Stimulated activated CD4-positive, alpha-beta T cell treated with anti-CD3 and anti-CD28 coated beads, Interleukin-2, amount 100 ng/mL, for 48 hours (primary cell): ENCODE measurements around the gene NCOA1.
"Not testable (repeated sequence)": the region's sequence is repeated elsewhere in the genome, so short reads cannot be mapped to it uniquely, and the experiment has no call there.

Experiments
- DNase-seq, 2 donors: peaks; one replicate each; pipeline ENCODE4 v3.0.0-alpha.2; 2020

The NCOA1 gene

DNA sequence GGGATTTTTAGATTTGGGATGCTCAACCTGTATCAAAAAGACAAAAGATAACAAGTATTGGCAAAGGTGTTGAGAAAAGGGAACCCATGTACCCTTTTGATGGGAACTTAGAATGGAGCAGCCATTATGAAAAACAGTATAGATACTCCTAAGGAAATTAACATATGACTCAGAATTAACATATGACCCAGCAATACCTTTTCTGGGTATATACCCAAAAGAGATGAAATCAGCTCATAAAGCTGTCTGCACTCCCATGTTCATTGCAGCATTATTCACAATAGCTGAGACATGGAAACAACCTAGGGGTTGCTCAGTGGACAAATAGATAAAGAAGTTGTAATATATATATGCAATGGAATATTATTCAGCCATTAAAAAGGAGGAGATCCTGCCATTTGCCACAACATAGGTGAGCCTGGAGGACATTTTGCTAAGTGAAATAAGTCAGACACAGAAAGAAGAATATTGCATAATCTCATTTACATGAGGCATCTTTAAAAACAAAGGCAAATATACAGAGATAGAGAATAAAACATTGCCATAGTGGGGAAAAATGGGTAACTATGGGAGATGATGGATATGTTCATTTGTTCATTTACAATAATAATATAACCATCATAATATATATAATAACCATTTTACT, 160.1 kb downstream of the NCOA1 start:
- DNase-seq = no peak

DNA sequence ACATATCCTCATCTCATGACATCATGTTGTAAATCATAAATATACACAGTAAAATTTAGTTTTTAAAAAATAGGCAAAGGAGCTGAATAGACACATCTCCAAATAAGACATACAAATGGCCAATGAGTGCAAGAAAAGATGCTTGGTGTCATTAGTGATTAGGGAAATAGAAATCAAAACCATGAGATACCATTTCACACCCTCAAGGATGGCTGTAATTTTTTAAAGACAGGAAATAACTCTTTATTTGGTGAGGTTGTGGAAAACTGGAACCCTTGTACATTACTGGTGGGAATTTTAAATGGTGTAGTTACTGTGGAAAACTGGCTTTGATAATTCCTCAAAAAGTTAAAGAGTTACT, 160.6 kb downstream of the NCOA1 start:
- DNase-seq = no peak

DNA sequence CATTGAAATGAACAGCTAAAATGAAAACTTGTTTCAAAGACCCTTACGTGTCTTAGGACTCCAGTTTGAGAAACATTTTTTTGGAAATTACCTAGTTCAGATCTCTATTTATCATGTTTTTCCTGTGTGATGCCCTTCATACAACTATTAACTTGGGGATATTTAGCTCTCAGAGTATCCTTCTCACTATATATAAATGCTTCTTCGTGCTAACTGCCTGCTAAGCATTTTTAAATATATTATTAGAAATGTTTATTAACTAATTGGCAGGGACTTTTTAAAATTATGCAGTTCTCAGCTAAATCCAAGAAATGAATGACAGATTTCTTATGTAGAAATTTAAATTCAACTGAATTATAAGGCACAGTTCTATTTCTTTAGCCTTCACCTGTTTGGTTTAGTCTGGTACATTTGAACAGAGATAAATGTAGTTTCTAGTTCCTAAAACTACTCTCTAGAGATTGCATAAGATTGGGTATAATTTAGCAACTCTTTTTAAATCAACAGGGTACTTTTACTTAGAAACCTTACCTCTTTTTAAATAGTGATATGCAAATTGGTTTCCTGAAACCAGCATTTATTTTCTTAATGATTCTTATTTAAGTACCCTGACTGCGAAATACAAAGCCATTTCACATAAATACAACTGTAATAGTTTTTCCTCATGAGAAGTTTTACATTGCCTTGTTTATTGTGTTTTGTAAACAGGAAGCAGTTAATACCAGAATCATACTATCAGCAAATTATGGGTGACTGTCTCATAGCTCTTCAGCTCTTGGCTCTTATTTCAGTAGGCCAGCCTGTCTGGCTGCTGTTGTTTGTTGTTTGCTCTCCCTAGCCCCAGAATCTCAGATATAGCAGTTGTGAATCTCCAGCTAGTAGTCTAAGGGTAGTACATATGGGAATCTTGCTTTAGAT, 161.5 kb downstream of the NCOA1 start:
- DNase-seq = no peak

- no peak for DNase-seq
Observed at GRCh38 chr2:24657818-24658217, 166.8 kb downstream of the NCOA1 start.

DNA sequence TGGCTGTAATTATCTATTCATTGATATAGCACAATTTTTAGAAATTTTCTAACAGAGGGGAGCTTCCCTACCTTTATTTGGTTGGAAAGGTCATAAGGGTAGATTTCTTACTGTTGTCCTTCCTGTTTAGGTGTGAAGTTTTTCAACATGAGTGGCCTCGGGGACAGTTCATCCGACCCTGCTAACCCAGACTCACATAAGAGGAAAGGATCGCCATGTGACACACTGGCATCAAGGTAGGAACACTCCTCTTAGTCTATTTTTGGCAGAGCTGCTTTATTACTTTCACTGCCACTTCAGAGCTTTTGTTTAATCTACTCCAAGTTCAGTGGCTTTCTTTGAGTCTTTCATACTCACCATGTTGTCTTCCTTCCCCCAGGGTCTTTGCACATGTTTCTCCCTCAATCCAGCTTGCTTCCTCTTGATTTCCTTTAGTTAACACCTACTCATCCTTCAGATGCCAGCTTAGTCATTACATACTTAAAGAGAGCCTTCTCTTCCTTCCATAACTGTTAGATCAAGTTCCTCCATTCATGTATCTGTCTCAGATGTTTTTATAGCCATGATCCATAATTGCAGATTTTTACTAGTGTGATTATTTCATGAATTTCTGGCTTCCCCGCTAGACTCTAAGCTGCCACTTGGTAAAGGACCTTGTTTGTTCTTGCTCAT, 167.6 kb downstream of the NCOA1 start:
- no peak for DNase-seq

- DNase-seq = no peak
Observed at GRCh38 chr2:24659862-24660261, 168.8 kb downstream of the NCOA1 start.

DNA sequence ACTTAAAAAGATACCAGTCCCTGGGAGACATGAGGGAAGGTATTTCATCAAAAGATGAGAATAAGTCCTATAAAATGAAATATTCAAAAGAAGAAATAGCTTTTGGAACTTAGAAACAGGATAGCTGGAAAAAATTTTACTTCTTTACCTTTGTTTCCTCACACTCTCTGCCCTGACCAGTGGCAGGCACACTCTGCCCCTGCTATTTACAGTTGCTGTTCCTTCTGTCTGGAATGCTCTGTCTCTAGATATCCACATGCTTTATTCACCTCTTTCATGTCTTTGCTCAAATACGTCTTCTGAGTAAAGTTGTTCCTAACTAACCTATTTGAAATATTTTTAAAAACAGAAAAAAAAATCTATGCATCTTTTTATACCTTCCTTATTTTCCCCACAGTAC, 176.5 kb downstream of the NCOA1 start:
- DNase-seq = no peak

GRCh38 chr2:24671230-24671629, 180.2 kb downstream of the NCOA1 start:
- DNase-seq = no peak

DNA sequence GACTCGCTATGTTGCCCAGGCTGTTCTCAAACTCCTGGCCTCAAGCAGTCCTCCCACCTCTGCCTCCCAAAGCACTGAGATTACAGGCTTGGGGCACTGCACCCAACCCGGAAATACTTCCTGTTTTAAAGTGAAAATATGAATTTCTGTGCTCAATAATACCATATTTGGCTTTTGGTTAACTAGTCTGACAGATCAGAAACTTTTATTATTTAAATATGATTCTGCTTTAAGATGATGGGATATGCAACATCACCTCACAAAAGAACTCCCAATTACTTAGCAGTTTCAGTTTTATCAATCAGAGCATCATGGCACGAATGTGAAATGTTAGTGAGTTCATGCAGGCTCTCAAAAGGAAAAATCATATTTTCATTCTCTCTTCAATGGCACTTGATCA, 181.5 kb downstream of the NCOA1 start:
- peak in 1 of 2 donors; percentile 3 for DNase-seq

DNA sequence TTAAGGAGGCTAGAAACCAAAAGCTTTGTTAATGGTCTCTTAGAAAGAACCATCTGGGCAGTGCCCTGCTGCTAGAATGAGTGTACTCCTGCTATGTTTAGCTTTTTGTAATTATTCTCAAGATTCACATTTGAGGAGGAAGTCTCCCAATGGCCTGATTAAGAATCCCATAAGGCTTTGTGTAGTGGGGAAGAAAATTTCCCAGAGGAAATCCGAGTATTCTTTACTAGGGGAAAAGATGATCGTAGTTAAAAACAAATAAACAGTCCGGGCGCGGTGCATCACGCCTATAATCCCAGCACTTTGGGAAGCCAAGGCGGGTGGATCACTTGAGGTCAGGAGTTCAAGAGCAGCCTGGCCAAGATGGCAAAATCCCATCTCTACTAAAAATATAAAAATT, 184.3 kb downstream of the NCOA1 start:
- DNase-seq = no peak

- no peak for DNase-seq
Observed at GRCh38 chr2:24676493-24676892, 185.4 kb downstream of the NCOA1 start.

DNA sequence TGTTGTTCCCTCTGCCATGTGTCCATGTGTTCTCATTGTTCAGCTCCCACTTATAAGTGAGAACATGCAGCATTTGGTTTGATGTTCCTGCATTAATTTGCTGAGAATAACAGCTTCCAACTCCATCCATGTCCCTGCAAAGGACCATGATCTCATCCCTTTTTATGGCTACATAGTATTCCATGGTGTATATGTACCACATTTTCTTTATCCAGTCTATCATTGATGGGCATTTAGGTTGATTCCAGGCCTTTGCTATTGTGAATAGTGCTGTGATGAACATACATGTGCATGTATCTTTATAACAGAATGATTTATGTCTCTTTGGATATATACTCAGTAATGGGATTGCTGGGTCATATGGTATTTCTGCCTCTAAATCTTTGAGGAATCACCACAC, 187.0 kb downstream of the NCOA1 start:
- not testable (repeated sequence) for DNase-seq

DNA sequence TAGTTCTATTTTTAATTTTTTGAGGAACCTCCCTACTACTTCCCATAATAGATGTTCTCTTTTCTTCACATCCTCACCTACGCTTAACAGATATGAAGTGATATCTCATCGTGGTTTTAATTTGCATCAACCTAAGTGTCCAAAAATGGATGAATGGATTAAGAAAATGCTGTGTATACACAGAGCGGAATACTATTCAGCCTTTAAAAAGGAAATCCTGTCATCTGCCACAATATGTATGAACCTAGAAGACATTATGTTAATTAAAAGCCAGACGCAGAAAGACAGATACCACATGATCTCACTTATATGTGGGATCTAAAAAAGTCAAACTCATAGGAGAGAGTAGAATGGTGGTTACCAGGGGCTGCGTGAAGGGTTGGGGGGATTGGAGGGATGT, 189.1 kb downstream of the NCOA1 start:
- DNase-seq = no peak

GRCh38 chr2:24682304-24682703, 191.2 kb downstream of the NCOA1 start:
- no peak for DNase-seq

- no peak for DNase-seq
Observed at GRCh38 chr2:24683408-24683807, 192.4 kb downstream of the NCOA1 start.

- DNase-seq = no peak
Observed at GRCh38 chr2:24690524-24690923, 199.5 kb downstream of the NCOA1 start.

GRCh38 chr2:24691806-24692205, 200.8 kb downstream of the NCOA1 start:
- DNase-seq = no peak

DNA sequence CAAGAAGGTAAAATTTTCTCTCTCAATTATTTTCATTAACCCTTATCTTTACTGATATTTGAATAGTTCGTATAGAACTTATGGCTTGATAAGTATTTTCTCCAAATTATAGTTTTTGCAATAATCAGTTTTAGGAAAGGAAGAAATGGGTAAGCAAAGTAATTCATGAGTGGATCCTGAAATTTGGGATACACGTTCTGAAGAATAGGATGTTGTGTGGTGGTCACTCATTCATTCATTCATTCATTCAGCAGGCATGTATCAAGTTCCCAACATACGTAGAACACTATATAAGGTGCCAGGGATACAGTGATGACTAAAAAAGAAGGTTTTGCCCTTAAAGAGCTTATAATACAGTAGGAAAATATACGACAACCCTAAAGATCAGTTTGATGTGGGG, 206.7 kb downstream of the NCOA1 start:
- no peak for DNase-seq

- DNase-seq = no peak
Observed at GRCh38 chr2:24702800-24703199, 211.7 kb downstream of the NCOA1 start.

DNA sequence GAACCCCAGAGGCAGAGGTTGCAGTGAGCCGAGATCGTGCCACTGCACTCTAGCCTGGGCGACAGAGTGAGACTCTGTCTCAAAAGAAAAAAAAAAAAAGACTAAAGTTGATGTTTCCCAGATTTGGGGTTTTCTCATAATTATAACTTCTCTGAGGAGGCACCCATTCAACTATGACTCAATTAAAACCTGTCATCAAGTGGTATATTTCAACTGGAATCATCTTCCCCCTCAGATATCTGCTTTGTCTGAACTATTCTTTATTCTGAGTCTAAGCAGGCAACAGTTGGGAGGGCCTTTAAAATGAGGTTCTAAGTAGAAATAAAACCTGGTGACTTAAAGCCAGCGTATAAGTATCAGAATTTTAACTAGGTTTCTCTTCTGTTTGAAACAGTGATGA, 213.6 kb downstream of the NCOA1 start:
- no peak for DNase-seq

DNA sequence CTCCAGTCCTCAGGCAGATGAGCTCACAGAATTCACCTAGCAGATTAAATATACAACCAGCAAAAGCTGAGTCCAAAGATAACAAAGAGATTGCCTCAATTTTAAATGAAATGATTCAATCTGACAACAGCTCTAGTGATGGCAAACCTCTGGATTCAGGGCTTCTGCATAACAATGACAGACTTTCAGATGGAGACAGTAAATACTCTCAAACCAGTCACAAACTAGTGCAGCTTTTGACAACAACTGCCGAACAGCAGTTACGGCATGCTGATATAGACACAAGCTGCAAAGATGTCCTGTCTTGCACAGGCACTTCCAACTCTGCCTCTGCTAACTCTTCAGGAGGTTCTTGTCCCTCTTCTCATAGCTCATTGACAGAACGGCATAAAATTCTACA, 216.1 kb downstream of the NCOA1 start:
- DNase-seq = no peak

DNA sequence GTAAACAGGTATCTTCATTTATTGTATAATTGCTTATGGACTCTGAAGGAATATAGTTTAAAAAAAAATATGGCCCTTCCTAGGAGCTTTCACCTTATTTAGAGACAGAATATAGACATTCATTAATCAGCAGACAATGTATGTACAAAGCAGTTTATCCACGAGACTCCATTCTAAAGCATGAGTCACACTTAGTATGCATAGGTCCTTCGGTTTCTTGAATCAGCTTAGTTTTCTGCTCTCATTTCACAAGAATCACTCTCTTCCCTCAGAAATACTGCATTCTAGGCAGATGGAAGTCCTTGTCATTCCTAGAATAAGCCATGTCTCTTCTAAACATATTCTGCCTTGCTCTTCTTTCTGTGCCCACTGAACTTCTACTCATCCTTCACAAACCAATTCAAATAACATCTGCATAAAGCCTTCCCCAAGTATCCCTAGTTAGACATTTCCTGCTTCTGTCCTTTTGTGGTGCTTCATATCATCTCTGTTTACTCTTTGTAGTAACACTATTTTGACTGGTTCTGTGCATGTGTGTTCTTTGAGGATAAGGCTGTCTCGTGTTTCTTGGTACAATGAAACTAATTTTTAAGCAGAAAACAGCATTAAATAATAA, 217.6 kb downstream of the NCOA1 start:
- no peak for DNase-seq

DNA sequence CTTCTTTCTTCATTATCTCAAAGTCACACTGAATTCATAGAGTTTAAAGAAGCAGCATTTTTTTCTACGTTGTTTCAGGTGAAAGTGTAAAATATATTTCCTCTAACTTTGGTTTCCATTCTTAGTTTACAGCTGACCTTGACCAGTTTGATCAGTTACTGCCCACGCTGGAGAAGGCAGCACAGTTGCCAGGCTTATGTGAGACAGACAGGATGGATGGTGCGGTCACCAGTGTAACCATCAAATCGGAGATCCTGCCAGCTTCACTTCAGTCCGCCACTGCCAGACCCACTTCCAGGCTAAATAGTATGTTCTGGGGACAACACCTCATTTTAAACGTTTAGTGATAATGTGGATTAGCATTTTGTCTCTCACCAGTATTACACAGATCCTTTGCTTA, 219.8 kb downstream of the NCOA1 start:
- no peak for DNase-seq

GRCh38 chr2:24711865-24712264, 220.8 kb downstream of the NCOA1 start:
- no peak for DNase-seq
